ENCODE data around the gene L3MBTL4.

L3MBTL4 gene

GRCh38 chr18:5918205-5918858 is 496.4 kb downstream of the L3MBTL4 start:
- FAIRE-seq (no peak), DNase-seq (ENCODE audit: insufficient read length) (no peak)
- no peak for TF ChIP-seq POLR2A (IDR thresholded peaks at IDR 0.05; ENCODE audit: low read depth, low read length)
- no peak for TF ChIP-seq TAF1 (IDR thresholded peaks at IDR 0.05; ENCODE audit: borderline replicate concordance, low read depth, low read length)
- no peak for TF ChIP-seq POLR2AphosphoS5 (IDR thresholded peaks at IDR 0.05; ENCODE audit: low read depth, low read length)

GRCh38 chr18:5914951-5915350 is 499.8 kb downstream of the L3MBTL4 start:
- FAIRE-seq (no peak), DNase-seq (ENCODE audit: insufficient read length) (no peak)
- TF ChIP-seq TAF1 (IDR thresholded peaks at IDR 0.05; ENCODE audit: borderline replicate concordance, low read depth, low read length) (no peak), POLR2AphosphoS5 (IDR thresholded peaks at IDR 0.05; ENCODE audit: low read depth, low read length) (no peak), POLR2A (IDR thresholded peaks at IDR 0.05; ENCODE audit: low read depth, low read length) (no peak)

- DNase-seq (ENCODE audit: insufficient read length) (no peak), FAIRE-seq (no peak)
- TF ChIP-seq POLR2A (IDR thresholded peaks at IDR 0.05; ENCODE audit: low read depth, low read length) = no peak
- TF ChIP-seq POLR2AphosphoS5 (IDR thresholded peaks at IDR 0.05; ENCODE audit: low read depth, low read length) = no peak
- TF ChIP-seq TAF1 (IDR thresholded peaks at IDR 0.05; ENCODE audit: borderline replicate concordance, low read depth, low read length) = no peak
Measured at GRCh38 chr18:5914016-5914415, 500.7 kb downstream of the L3MBTL4 start.

GRCh38 chr18:5912566-5912965 is 502.1 kb downstream of the L3MBTL4 start:
- DNase-seq (ENCODE audit: insufficient read length) (no peak), FAIRE-seq (no peak)
- TF ChIP-seq POLR2A (IDR thresholded peaks at IDR 0.05; ENCODE audit: low read depth, low read length) = no peak
- TF ChIP-seq TAF1 (IDR thresholded peaks at IDR 0.05; ENCODE audit: borderline replicate concordance, low read depth, low read length) = no peak
- TF ChIP-seq POLR2AphosphoS5 (IDR thresholded peaks at IDR 0.05; ENCODE audit: low read depth, low read length) = no peak

GRCh38 chr18:5909125-5909524 is 505.6 kb downstream of the L3MBTL4 start:
- FAIRE-seq (no peak), DNase-seq (ENCODE audit: insufficient read length) (no peak)
- TF ChIP-seq TAF1 (IDR thresholded peaks at IDR 0.05; ENCODE audit: borderline replicate concordance, low read depth, low read length) (no peak), POLR2A (IDR thresholded peaks at IDR 0.05; ENCODE audit: low read depth, low read length) (no peak), POLR2AphosphoS5 (IDR thresholded peaks at IDR 0.05; ENCODE audit: low read depth, low read length) (no peak)

Measured in GM12892 (cell line).